GM19035 (cell line): Measurements from ENCODE around the gene SGSM2.

Experiments used
- ATAC-seq: cut with Tn5 transposase; IDR thresholded peaks from one replicate; pipeline ENCODE4 v1.9.1; 2021; ENCODE audit not compliant: unreplicated experiment

The SGSM2 gene

DNA sequence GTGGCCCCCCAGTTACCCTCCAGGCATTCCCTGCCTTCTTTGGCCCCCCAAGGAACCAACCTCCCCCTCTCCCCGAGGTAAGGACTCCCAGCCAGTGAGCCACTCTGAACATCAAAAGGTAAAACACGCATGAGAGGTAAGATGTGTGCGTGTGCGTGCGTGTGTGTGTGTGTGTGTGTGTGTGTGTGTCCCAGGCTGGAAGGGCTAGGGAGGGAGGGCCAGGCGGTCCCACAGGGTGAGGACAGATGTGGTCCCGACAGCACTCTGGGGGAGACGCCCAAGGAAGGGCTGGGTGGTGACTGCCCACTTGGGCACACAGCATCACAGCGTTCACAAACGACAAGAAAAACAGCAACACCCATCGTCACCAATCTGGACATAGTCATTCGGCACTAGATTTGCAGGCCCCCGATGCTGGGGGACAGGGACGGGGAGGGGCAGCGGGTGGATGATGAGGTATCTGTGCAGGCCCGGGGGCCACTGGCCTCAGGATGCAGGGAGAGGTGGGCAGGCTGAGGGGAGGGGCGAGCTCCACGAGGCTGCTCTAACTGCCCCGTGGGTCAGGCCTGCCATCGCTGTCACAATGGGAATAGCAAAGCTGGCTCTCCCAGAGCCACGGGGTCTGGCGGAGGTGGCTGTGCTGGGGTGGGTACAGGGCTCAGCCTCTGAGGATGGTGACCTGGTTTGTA, 47.3 kb downstream of the SGSM2 start:
- ATAC-seq = no peak

- no peak for ATAC-seq
These were observed 48.2 kb downstream of the SGSM2 start for GRCh38 chr17:2385240-2386210.

DNA sequence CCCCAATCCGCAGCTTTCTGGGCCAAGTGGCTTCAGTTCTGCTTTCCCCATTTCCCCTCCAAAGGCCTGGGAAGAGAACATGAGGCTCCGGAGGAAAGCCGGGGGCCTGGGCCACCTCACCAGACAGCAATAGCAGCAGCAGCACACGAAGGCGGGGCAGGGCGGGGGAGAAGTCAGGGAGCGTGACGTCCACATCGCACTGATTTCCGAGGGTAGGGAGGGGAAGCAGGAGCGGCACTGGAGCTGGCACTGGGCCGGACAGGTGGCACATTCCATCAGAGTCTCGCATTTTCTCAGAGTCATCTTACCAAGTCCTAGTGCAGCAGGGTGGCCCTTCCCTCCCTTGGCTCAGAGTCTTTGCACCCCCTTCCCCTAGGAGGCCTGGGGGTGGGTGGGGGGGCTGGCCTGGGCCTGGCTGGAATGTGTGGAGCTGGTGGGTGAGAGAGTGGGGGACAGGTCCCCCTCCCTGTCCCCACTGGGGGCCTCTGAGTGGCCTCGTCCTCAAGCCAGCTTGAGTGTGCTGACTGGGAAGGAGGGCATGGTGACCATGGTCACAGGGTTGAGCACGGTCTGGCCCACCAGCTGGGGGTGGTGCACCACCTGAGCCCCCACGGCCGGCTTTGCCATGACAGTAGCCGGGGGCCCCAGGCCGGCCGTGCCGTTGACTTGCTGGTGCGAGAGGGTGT, 49.2 kb downstream of the SGSM2 start:
- no peak for ATAC-seq

DNA sequence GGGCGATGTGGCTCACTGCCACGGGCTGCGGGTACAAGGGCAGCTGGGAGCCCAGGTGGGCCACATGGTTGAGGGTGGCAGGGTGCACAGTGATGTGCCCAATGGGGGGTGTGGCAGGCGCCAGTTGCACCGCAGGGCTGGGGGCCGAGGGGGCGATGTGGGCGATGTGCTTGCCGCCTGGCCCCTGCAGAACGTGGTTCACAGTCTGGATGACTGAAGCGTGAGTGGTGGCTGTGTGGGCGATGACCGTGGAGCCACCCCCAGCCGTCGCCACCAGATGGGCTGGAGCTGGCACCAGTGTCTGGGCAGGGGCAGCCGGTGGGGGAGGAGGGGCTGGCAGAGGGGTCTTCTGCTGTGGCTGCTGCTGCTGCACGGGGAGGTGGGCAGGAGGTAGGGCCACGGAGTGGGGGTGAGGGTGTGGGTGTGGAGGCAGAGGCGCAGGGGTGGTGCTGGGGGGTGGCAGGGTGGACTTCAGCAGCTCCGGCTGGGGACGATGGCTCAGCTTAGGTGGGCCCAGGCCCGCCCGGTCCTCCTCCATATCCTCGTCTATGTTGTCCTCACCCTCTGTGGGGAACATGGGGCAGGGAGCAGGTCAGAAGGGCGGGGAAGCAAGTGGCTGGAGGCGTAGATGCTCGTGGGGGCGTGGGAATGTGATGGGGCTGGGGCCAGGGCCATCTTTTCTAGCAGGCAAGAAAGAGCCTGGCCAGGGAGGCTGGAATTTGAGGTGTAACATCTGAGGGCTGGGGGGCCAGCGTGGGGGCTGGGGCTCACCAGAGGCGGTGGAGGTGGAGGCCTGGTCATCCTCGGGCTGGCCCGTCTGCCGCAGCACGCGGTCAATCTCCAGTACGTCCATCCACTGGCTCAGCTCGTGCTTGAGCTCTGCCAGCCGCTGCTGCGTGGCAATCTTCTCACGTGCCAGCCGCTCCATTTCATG, 50.1 kb downstream of the SGSM2 start:
- no peak for ATAC-seq

DNA sequence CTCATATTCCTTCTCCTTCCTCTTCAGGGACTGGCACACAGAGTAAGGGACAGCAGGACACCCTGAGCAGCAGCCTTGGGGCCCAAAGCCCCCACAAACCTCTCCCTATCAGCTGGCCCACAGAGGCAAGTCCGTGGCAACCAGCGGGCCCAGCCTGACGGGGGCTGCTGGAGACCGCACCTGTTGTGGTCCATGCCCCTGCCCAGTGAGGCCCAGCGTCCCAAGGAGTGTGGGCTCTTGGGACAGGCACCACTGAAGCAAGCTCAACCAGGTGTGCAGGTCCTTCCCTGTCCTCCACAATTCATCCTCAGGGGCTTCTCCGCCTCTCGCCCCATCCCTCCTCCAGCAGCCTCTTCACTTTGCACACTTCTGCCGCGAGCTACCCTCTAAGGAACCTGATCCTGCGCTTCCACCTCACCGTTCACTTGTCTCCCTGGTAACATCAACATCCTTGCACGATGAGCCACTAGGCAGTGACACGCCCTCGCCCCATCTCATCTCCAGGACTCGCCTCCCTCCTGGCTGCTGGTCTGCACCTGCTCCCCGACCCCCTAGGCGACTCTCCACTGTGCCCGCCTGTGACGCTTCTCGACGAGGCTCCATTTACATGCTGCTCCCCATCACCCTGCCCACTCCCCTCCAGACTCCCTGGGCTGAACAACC, 50.9 kb downstream of the SGSM2 start:
- no peak for ATAC-seq

DNA sequence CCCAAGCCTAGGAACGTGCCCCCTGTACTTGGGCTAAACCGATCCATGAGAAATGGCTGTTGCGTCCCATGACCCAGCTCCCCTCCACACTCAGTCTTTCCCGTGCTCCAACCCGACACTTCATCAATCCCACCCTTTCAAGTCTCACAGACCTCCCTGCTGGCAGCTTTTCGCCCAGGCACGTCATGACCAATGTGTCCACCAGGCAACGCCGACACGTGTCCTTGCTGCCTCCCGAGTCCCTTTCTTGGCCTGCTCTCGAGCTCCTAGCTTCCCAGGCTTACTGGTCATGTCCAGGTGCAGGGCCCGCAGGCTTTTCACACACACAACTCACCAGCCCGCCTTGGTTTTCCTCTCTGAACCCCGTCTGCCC, 51.4 kb downstream of the SGSM2 start:
- no peak for ATAC-seq

DNA sequence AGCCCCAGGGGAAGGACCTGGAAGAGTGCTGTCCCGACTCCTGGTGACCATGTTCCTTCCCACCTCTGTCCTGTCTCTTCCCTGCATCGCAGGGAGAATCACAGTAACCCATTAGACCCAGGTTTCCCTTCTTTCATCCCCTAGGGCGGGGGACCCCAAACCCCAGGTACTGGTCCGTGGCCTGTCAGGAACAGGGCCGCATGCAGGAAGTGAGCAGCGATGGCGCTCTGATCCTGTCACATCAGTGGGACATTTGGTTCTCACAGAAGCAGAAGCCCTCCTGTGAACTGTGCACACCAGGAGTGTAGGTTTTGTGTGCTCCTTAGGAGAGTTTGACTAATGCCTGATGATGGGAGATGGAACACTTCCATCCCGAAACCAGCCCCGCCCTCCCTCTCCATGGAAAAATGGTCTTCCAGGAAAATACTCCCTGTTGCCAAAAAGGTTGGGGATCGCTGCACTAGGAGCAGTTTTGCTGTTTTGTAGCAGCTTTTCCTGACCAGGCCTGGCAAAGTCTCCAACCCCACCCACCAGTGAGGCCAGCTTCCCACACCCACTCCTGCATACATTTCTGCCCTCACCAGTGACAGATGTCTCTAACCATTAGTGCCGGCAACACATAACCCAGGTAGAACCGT, 53.0 kb downstream of the SGSM2 start:
- ATAC-seq = no peak

DNA sequence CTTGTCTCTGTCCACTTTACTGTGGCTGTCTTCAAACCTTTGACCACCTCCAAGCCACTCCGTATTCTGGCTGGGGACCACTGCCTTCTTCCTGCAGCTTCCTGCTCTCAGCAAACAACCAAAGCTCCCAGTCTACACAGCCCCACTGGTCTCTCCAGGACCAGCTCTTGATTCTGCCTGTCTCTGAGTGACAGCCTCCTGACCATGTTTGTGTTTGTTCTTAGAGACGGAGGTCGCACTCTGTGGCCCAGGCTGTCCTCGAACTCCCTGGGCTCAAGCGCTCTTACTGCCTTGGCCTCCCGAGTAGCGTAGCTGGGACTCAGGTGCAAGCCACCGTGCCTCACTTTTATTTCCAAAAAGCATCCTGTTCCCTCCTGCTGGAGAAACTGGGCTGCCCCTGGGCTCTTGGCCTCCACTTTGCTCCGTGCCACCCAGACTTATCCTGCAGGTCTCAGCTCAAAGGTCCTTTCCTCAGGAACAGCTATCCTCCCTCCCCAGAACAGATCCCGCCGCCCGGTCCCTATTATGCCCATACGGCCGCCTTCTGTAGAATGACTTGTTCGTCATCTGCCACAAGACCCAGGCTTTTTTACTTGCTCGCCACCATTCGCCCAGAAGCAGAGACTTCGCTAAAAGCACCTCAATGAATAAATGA, 54.4 kb downstream of the SGSM2 start:
- no peak for ATAC-seq

GRCh38 chr17:2392252-2393173, 55.2 kb downstream of the SGSM2 start:
- ATAC-seq = peak; percentile 54

GRCh38 chr17:2393174-2393953, 56.1 kb downstream of the SGSM2 start:
- peak; percentile 51 for ATAC-seq

- no peak for ATAC-seq
These were observed 56.9 kb downstream of the SGSM2 start for GRCh38 chr17:2393954-2394749.

DNA sequence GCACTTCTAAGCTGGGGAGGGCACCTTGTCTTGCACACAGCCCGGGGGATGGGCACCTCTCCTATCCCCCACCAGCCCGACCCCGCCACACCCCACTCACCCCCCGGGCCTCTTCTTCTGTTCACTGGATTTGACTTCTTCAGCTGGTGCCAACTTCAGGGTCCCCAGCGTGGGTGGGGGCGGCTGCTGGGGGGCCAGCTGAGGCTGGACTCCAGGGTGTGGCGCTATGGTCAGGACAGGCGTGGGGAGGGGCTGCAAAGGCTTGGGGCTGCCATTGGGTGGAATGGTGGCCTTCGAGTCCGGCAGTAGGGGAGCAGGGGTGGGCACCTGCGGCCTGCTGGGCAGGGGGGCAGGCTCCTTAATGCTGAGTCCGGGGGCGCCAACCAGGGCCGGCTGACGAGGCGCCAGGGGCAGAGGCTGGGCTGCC, 57.5 kb downstream of the SGSM2 start:
- ATAC-seq = no peak

GRCh38 chr17:2395258-2396181, 58.2 kb downstream of the SGSM2 start:
- no peak for ATAC-seq

DNA sequence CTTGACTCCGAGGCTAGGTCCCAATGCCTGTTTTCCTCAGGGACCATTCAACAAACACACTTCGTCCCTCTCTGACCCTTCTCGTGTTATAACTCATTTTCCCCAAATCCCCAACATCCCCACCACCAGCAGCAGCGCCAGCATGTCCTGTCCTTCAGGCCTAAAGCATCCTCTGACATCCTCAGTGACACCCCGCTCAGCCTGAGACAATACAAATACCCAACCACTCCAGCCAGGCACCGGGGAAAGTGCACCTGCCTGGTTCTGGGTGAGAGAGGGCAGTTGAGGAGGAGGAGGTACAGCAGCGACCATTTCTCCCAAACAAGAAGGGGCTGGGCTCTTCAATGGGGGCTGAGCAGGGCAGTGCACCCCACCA, 58.9 kb downstream of the SGSM2 start:
- ATAC-seq = no peak

DNA sequence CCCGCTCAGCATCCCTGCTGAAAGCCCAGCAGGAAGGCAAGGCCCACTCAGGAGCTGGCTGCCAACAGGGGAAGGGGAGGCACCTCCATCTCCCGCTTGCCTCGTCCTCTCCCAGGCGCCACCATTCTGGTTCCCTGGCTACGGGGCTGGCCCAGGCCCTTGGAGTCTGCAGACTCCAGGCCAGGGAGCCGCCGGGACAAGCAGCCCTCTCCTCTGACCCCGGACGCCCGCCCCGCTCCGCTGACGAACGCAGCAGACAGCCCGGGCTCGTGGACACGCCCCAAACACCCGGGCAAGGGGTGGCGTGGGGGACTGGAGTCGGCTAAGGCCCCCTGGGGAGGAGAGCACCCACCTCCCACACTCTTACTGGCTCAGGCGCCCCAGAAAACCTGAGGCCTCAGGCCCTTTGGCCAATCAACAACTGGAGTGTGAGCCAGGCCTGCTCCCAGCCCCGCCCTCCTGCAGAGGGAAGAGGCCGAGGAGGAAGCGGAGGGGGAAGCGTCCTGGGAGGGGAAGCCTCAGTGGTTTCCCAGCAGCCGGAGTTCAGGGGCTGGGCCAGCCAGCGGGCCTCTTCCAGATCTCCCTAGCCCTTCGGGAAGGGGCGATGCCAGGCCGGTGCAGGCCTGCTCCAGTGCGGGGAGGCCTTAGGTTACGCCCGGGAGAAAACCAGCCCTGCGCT, 59.4 kb downstream of the SGSM2 start:
- no peak for ATAC-seq
